Measurements from ENCODE around the gene CNNM2. TPM values are rescaled to one million over a fixed set of nuclear protein-coding genes. Genes with fewer than 3 reads are reported as not detected.

CNNM2 gene
- total RNA-seq, 1 experiment from 2014 or later, result 16.1 TPM

DNA sequence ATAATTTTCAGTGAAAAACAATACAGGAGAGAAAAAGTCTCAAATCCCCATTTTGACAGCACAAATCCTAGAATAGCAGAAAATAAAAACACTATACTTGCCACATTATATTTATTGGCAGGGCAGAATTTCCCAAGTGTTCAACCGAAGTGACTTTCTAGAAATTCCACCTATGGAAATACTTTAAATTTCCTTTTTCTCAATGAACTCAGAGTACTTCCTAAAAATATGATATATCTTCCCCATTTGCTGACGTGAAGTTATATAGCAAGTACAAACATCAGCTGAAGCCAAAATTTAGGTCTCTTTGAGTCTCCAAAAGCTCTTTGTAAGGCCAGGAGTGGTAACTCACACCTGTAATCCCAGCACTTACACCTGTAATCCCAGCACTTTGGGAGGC, 191.7 kb downstream of the CNNM2 start:
- Mint-ChIP-seq H3K4me1 (ENCODE audit: low read depth, unreplicated experiment) (peaks cover 15% of the 10 kb centered on the region), H3K9me3 (ENCODE audit: unreplicated experiment) (no peaks in the 10 kb centered on the region), H3K27ac (ENCODE audit: unreplicated experiment) (no peak overlapping the region), H3K27me3 (ENCODE audit: insufficient read depth, unreplicated experiment) (no peaks in the 10 kb centered on the region), H3K4me3 (ENCODE audit: unreplicated experiment) (no peak overlapping the region), H3K36me3 (ENCODE audit: insufficient read depth, unreplicated experiment) (peaks cover 22% of the 10 kb centered on the region)
- POLR2A ChIA-PET, result no interaction called here
- no peak for DNase-seq
- H3K4me1 ChIP-seq, result peaks cover 20% of the 10 kb centered on the region
- intact Hi-C loops (cut with micrococcal nuclease; ENCODE audit: unreplicated experiment), result loop anchor here (5.0 kb wide), 1 partner anchor 132 kb away; no protein-coding TSS in a partner anchor
- H3K9me3 ChIP-seq, result no peaks in the 10 kb centered on the region
- no TSS peak for BruUV-seq (replicated peaks)
- no peak overlapping the region for H3K4me3 ChIP-seq (ENCODE audit: low read depth, low read length)
- no peaks in the 10 kb centered on the region for H3K36me3 ChIP-seq (ENCODE audit: control insufficient read depth, insufficient read depth, low read length)
- TF ChIP-seq, protein P1, sequence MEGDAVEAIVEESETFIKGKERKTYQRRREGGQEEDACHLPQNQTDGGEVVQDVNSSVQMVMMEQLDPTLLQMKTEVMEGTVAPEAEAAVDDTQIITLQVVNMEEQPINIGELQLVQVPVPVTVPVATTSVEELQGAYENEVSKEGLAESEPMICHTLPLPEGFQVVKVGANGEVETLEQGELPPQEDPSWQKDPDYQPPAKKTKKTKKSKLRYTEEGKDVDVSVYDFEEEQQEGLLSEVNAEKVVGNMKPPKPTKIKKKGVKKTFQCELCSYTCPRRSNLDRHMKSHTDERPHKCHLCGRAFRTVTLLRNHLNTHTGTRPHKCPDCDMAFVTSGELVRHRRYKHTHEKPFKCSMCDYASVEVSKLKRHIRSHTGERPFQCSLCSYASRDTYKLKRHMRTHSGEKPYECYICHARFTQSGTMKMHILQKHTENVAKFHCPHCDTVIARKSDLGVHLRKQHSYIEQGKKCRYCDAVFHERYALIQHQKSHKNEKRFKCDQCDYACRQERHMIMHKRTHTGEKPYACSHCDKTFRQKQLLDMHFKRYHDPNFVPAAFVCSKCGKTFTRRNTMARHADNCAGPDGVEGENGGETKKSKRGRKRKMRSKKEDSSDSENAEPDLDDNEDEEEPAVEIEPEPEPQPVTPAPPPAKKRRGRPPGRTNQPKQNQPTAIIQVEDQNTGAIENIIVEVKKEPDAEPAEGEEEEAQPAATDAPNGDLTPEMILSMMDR (IDR thresholded peaks at IDR 0.05; ENCODE audit: insufficient read depth in 1 of 2, low read depth in 1 of 2, low read length in 1 of 2, severe bottlenecking in 1 of 2, unreplicated experiment in 1 of 2), result no peak
- CTCF ChIA-PET, result no interaction called here
- H3K27me3 ChIP-seq (replicated peaks; ENCODE audit: control insufficient read depth, insufficient read depth, low read length), result no peaks in the 10 kb centered on the region

DNA sequence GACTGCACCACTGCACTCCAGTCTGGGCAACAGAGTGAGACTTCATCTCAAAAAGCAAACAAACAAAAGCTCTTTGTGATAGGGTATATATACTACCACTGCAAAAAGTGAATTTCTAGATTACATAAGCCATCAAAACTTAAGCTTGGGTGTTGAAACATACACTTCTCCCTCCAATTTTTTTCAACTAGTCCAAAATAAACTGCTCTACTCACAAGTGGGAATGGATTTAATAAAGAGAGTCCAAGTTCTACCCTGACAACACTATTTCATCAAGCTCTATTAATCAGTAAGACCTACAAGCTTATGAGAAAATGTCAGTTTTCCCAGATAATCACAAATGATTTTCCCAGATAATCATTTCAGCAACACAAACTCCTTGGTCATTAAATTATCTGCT, 192.3 kb downstream of the CNNM2 start:
- H3K9me3 ChIP-seq, result no peaks in the 10 kb centered on the region
- H3K27ac Mint-ChIP-seq (ENCODE audit: unreplicated experiment), result no peak overlapping the region
- H3K36me3 Mint-ChIP-seq (ENCODE audit: insufficient read depth, unreplicated experiment), result peaks cover 22% of the 10 kb centered on the region
- no peaks in the 10 kb centered on the region for H3K27me3 Mint-ChIP-seq (ENCODE audit: insufficient read depth, unreplicated experiment)
- BruUV-seq (replicated peaks), result no TSS peak
- TF ChIP-seq, protein P1 (IDR thresholded peaks at IDR 0.05; ENCODE audit: insufficient read depth in 1 of 2, low read depth in 1 of 2, low read length in 1 of 2, severe bottlenecking in 1 of 2, unreplicated experiment in 1 of 2), result no peak
- DNase-seq, result no peak
- no peak overlapping the region for H3K4me3 Mint-ChIP-seq (ENCODE audit: unreplicated experiment)
- intact Hi-C loops (cut with micrococcal nuclease; ENCODE audit: unreplicated experiment), result loop anchor here (5.0 kb wide), 1 partner anchor 132 kb away; no protein-coding TSS in a partner anchor
- peaks cover 15% of the 10 kb centered on the region for H3K4me1 Mint-ChIP-seq (ENCODE audit: low read depth, unreplicated experiment)
- ChIA-PET POLR2A (no interaction called here), CTCF (interaction anchor here (1.2 kb wide), 1 partner anchor 134 kb away, joined by 5 read pairs; no protein-coding TSS in a partner anchor)
- no peak overlapping the region for H3K4me3 ChIP-seq (ENCODE audit: low read depth, low read length)
- no peaks in the 10 kb centered on the region for H3K27me3 ChIP-seq (replicated peaks; ENCODE audit: control insufficient read depth, insufficient read depth, low read length)
- peaks cover 25% of the 10 kb centered on the region for H3K4me1 ChIP-seq
- no peaks in the 10 kb centered on the region for H3K36me3 ChIP-seq (ENCODE audit: control insufficient read depth, insufficient read depth, low read length)
- H3K9me3 Mint-ChIP-seq (ENCODE audit: unreplicated experiment), result no peaks in the 10 kb centered on the region

DNA sequence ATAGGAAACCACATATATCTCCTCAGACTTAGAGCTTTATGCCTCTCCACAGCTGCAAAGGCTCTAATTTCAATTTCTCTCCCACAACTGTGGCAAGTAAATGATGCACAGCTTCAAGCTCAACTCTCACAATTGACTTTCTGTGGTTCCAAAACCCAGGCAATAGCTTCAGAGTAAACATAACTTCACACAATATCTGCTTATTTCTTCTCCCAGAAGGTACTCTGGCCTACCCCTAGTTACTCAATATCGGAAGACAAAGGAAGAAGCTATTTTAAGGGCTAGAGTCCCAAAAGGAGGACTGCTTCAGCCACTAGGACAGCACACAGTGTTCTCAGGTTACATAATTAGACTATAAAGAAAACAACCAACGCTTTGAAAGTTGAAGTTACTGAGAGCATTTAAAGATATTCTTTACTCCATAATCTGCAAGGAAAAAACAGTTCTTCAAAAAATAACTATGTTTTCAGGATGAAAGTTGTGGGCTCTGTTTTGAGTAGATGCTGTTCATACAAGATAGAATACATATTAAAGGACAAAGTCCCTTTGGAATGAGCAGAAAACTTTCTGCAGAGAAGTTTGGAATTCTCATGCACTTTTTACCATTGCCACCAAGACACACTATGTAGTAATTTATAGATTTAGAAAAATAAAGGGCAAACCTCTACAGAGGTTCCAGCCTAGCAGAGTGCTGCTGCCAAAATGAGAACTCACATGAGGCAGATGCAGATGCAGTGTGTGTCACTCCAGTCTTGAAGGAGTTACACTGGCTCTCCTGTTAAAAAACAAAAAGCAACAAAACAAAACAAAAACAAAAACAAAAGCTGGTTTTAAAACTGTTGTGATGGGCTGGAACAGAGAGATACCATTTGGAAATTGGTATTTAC, 193.2 kb downstream of the CNNM2 start:
- Histone ChIP-seq H3K27me3 (replicated peaks; ENCODE audit: control insufficient read depth, insufficient read depth, low read length) (no peaks in the 10 kb centered on the region), H3K4me3 (ENCODE audit: low read depth, low read length) (no peak overlapping the region), H3K36me3 (ENCODE audit: control insufficient read depth, insufficient read depth, low read length) (no peaks in the 10 kb centered on the region), H3K9me3 (no peaks in the 10 kb centered on the region), H3K4me1 (peaks cover 31% of the 10 kb centered on the region)
- ChIA-PET POLR2A (interaction anchor here (0.6 kb wide), 1 partner anchor 246 kb away, joined by 10 read pairs; no protein-coding TSS in a partner anchor), CTCF (interaction anchor here (1.2 kb wide), 1 partner anchor 133 kb away, joined by 5 read pairs; no protein-coding TSS in a partner anchor)
- Mint-ChIP-seq H3K36me3 (ENCODE audit: insufficient read depth, unreplicated experiment) (peaks cover 22% of the 10 kb centered on the region), H3K9me3 (ENCODE audit: unreplicated experiment) (no peaks in the 10 kb centered on the region), H3K4me3 (ENCODE audit: unreplicated experiment) (no peak overlapping the region), H3K27ac (ENCODE audit: unreplicated experiment) (no peak overlapping the region), H3K4me1 (ENCODE audit: low read depth, unreplicated experiment) (peaks cover 15% of the 10 kb centered on the region), H3K27me3 (ENCODE audit: insufficient read depth, unreplicated experiment) (no peaks in the 10 kb centered on the region)
- no peak for DNase-seq
- no TSS peak for BruUV-seq (replicated peaks)
- TF ChIP-seq, protein P1 (IDR thresholded peaks at IDR 0.05; ENCODE audit: insufficient read depth in 1 of 2, low read depth in 1 of 2, low read length in 1 of 2, severe bottlenecking in 1 of 2, unreplicated experiment in 1 of 2), result no peak
- intact Hi-C loops (cut with micrococcal nuclease; ENCODE audit: unreplicated experiment), result loop anchor here (5.0 kb wide), 1 partner anchor 131 kb away; no protein-coding TSS in a partner anchor
